GM15510 (cell line): ENCODE data around the gene PRTN3.

ENCODE experiments used
- POLR2A ChIP-seq: IDR thresholded peaks from 3 replicates; pipeline ENCODE4 v1.6.1; 2011; ENCODE audit warnings: borderline replicate concordance; ENCODE audit not compliant: insufficient read length; ENCODE audit errors: extremely low read depth

The PRTN3 gene

DNA sequence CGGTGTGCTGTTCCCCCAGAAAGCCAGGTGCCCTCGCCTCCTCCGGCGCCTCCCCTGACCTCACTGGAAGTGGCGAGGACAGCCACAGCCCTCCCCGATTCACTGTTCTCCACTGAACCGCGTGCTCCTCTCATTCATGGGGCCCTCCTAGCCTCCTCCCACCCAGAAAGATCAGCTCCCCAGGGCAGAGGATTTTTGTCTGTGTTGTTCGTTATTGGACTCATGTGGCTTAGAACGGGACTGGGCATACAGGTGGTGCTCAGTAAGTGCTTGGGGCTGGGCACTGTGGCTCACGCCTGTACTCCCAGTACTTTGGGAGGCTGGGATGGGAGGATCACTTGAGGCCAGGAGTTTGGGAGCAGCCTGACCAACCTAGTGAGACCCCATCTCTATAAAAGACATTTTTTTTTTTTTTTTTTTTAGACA is 3.8 kb downstream of the PRTN3 start:
- TF ChIP-seq POLR2A: no peak

DNA sequence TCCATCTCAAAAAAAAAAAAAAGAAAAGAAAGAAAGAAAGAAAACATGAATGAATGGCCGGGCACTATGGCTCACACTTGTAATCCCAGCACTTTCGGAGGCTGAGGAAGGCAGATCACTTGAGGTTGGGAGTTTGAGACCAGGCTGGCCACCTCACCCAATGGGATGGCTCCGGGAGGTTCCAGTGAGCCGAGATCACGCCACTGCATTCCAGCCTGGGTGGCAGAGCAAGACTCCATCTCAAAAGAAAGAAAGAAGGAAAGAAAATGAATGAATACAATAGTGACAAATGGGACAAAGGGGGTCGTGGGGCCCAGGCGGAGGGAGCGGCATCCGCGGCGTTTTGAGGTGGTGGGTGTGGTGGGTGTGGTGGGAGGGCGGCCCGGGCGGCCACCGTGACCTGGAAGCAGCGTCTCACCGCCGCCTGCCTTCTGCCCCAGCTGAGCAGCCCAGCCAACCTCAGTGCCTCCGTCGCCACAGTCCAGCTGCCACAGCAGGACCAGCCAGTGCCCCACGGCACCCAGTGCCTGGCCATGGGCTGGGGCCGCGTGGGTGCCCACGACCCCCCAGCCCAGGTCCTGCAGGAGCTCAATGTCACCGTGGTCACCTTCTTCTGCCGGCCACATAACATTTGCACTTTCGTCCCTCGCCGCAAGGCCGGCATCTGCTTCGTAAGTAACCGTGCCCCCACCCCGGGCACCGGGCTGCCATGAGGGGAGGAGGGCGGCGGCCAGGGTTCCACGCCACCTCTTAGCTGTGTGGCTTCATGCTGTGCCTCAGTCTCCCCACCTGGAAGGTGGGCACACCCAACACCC is 5.1 kb downstream of the PRTN3 start:
- no peak for TF ChIP-seq POLR2A

DNA sequence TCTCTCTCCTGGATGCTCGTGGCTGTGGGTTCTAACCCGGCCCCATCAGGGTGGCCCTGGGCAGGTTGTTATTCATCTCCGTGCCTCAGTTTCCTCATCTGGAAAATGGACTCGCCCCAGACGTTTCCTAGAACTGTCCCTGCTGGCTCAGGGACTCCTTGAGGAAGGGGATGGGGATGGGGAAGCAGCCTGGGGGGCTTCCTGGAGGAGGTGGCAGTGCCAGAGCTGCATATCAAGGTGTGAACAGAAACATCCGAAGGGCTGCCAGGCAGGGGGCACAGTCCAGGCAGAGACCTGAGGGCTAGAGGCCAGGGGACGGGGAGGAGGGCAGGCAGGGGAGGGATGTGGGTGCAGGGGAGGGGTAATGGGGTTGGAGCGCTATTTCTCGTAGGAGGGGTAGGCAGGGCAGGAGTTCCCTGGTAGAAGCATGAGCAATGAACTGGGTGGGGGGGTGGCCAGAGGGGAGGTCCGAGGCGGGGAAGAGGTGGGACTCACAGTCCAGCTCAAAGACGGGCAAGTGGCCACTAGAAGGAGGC is 7.7 kb downstream of the PRTN3 start:
- no peak for TF ChIP-seq POLR2A

DNA sequence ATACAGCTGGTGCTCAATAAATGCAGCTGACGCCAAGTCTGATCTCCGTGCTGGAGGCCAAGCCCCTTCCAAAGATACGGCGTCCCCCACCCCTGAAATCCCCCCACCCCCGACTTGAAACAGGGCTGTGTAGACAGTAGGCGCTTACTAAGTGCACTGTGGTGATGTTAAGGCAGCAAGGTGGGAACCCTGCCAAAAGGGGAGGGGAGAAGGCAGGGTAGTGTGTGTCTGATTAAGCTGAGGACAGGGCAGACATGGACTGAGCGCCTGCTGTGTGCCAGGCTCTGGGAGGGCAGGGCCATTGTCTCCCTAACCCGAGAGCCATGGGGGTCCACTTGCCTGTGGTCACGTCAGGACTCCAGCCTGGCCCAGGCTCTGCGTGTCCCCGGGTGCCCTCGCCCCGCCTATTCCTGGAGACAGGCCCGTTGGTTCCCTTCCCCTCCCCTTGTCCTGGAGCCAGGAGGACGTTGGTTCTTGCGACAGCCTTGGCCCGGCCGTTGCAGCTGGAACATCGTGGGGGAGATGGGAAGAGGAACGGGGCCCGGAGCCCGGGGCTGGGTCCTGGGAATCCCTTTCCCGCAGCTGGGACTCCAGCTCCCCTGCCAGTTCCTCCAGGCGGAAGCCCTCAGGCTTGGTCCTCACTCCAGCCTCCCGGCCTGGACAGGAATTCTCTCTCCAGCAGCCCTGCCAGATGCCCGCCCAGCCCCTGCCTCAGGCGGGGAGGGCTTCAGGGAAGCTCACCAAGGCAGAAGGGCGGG is 9.6 kb downstream of the PRTN3 start:
- TF ChIP-seq POLR2A: no peak

DNA sequence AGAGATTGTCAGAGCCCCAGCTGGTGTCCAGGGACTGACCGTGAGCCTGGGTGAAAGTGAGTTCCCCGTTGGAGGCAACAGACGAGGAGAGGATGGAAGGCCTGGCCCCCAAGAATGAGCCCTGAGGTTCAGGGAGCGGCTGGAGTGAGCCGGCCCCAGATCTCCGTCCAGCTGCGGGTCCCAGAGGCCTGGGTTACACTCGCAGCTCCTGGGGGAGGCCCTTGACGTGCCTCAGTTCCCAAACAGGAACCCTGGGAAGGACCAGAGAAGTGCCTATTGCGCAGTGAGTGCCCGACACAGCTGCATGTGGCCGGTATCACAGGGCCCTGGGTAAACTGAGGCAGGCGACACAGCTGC is 10.2 kb downstream of the PRTN3 start:
- no peak for TF ChIP-seq POLR2A

DNA sequence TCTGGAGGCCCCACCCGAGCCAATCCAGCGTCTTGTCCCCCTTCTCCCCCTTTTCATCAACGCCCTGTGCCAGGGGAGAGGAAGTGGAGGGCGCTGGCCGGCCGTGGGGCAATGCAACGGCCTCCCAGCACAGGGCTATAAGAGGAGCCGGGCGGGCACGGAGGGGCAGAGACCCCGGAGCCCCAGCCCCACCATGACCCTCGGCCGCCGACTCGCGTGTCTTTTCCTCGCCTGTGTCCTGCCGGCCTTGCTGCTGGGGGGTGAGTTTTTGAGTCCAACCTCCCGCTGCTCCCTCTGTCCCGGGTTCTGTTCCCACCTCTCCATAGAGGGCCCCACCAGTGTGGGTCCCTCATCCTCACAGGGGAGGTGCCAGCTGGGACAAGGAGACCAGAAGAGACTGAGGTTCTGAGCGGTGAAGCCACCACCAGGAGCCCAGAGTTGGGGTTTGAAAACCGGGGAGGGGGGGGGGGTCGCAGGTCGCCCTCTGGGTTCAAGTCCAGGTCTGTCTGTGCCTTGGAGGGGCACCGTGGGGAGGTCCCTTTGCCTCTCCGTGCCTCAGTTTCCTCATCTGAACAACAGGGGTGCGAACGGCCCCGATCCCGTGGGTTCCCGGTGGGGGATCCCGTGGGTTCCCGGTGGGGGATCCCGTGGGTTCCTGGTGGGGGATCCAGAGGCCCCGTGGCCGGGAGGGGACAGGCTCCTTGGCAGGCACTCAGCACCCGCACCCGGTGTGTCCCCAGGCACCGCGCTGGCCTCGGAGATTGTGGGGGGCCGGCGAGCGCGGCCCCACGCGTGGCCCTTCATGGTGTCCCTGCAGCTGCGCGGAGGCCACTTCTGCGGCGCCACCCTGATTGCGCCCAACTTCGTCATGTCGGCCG is 11.6 kb downstream of the PRTN3 start, which contains the start of gene ELANE:
TSS of gene ELANE (plus strand) at position 168 of the 878 bp plus-strand sequence. CDS start at position 194, 26 bp downstream.
- no peak for TF ChIP-seq POLR2A

DNA sequence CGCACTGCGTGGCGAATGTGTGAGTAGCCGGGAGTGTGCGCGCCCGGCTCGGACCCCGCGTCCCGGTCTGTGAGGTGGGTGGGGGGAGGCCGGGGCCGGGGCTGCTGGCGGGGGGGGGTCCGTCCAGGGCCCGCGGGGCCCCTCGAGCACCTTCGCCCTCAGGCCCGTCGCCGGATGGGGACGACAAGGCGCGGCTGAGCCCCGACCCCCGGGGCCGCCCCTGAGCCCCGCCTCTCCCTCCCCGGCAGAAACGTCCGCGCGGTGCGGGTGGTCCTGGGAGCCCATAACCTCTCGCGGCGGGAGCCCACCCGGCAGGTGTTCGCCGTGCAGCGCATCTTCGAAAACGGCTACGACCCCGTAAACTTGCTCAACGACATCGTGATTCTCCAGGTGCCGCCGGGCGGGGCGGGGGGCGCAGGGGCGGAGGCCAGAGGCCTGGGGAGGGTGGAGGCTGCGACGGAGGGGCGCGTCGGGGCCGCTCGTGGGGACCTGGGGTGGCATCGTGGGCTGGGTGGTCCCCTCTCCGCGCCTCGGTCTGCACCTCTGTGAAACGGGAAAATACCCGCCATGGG is 12.3 kb downstream of the PRTN3 start:
- TF ChIP-seq POLR2A: no peak

DNA sequence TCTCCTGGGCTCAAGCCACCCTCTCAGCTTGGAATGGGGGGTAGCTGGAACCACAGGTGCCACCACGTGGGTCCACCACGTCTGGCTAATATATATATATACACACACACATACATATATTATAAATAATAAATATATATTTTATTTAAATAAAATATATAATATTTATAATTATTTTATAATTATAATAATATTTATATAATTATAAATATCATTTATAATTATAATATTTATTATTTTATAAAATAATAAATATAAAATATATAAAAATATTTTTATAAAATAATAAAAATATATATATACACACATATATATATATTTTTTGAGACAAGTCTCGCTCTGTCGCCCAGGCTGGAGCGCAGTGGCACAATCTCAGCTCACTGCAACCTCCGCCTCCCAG is 13.8 kb downstream of the PRTN3 start:
- TF ChIP-seq POLR2A: no peak

DNA sequence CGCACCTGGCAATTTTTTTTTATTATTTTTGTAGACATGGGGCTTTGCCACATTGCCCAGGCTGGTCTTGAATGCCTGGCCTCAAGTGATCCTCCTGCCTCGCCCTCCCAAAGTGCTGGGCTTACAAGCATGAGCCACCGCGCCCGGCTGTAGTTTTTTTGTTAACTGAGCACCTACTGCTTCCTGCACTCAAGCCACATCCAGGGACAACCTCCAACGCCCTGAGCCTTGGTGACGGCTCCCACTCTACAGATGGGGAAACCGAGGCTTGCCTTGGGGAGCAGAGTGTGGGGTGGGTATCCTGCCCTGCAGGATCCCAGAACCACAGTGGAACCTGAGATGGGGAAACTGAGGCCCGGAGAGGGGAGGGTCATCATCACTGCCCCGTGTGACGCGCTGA is 14.3 kb downstream of the PRTN3 start:
- TF ChIP-seq POLR2A: no peak

DNA sequence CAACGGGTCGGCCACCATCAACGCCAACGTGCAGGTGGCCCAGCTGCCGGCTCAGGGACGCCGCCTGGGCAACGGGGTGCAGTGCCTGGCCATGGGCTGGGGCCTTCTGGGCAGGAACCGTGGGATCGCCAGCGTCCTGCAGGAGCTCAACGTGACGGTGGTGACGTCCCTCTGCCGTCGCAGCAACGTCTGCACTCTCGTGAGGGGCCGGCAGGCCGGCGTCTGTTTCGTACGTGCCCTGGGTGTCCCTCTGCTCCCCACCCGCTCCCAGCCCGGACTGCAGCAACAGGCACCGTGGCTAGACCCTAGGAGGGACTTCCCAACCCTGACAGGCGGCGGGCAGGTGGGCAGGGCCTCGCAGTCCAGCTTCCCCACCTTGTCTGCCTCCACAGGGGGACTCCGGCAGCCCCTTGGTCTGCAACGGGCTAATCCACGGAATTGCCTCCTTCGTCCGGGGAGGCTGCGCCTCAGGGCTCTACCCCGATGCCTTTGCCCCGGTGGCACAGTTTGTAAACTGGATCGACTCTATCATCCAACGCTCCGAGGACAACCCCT is 14.8 kb downstream of the PRTN3 start:
- TF ChIP-seq POLR2A: no peak

DNA sequence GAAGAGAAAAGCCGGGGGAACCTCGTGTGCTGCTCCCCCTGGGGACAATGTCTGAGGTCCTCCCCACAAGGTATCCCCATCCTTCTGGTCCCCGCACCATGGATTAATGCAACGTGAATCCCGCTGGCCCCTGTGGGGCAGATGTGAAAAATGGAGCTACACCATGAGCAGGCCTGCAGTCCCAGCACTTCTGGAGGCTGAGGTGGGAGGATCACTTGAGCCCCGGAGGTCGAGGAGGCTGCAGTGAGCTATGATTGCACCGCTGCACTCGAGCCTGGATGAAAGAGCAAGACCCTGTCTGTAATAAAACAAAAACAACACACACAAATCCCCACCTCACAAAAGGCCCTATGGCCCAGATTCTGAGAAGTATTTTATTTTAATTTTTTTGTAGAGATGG is 17.5 kb downstream of the PRTN3 start:
- no peak for TF ChIP-seq POLR2A

DNA sequence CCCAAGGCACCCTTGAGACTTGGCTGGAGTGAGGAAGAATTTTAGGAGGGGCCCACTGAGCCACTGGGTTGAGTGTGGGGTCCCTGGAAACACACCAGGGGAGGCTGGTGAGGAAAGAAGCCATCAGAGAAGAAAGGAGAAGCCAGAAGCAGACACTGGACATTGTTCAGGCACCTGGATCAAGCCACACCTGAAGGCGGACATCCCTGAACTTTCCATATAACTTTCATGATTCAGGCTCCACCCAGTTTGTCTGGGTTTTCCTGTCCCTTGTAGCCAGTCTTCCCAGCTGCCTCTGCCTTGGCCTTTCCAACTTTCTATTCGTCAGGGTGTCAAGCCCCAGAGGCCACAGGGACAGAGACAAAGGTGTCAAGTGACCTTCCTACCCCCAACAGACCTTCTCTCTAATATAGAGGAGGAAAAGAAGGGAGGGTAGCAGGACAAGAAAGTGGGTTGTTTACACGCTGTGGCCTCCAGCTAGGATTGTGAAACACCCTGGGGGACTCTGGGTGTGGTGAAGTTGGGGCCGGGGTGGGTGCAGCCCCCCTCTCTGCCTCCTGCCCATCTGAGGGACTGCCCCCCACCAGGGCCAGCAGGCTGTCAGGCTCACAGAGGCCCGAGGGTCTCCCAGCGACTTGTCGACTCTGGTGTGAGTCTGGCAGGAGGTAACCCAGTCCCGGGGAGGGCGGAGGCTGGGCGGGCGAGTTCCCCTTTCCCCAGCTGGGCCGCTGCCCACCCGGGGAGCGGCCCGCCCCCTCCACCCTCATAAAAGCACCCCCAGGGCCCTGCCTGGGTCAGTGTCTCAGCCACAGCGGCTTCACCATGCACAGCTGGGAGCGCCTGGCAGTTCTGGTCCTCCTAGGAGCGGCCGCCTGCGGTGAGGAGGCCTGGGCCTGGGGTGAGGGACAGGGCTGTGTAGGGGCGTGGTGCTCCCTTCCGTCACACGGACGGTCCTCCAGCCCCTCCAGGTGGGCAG is 18.4 kb downstream of the PRTN3 start, which contains the start of gene CFD:
TSS of gene CFD (plus strand) at position 797 of the 976 bp plus-strand sequence. CDS start at position 823, 26 bp downstream.
- no peak for TF ChIP-seq POLR2A
